ENCODE results near the gene GIPC3.

DNA sequence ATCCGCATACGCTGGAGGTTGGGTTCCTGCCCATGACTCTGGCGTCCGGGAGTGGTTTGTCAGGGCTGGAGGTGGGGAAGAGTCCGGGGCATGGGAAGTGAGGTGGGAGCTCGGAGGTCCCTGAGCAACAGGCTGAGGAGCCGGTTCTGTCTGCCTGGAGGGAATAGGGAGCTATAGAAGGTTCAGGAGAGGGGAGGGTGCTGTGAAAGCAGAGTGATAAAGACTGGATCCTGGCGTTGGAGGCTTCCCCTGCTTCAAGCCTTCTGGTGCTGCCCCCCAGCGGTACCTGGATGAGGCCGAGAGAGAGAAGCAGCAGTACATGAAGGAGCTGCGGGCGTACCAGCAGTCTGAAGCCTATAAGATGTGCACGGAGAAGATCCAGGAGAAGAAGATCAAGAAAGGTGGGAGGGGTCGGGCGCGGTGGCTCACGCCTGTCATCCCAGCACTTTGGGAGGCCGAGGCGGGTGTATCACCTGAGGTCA is 10.0 kb upstream of the GIPC3 start:
- TF ChIP-seq POLR2A (IDR thresholded peaks at IDR 0.05) = no peak
- TF ChIP-seq, protein P1, sequence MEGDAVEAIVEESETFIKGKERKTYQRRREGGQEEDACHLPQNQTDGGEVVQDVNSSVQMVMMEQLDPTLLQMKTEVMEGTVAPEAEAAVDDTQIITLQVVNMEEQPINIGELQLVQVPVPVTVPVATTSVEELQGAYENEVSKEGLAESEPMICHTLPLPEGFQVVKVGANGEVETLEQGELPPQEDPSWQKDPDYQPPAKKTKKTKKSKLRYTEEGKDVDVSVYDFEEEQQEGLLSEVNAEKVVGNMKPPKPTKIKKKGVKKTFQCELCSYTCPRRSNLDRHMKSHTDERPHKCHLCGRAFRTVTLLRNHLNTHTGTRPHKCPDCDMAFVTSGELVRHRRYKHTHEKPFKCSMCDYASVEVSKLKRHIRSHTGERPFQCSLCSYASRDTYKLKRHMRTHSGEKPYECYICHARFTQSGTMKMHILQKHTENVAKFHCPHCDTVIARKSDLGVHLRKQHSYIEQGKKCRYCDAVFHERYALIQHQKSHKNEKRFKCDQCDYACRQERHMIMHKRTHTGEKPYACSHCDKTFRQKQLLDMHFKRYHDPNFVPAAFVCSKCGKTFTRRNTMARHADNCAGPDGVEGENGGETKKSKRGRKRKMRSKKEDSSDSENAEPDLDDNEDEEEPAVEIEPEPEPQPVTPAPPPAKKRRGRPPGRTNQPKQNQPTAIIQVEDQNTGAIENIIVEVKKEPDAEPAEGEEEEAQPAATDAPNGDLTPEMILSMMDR (IDR thresholded peaks at IDR 0.05) = peak in 3 of 6 experiments; percentile 10 to 16 (median 14)
